GM19023 (cell line): Measurements from ENCODE around the gene ANXA5.
A peak's percentile ranks its signal among the peaks of the same experiment; 100 is the strongest.

Experiments
- ATAC-seq: cut with Tn5 transposase; IDR thresholded peaks from one replicate; pipeline ENCODE4 v1.9.1; 2021; ENCODE audit warnings: mild to moderate bottlenecking, moderate library complexity; ENCODE audit not compliant: unreplicated experiment

The ANXA5 gene

DNA sequence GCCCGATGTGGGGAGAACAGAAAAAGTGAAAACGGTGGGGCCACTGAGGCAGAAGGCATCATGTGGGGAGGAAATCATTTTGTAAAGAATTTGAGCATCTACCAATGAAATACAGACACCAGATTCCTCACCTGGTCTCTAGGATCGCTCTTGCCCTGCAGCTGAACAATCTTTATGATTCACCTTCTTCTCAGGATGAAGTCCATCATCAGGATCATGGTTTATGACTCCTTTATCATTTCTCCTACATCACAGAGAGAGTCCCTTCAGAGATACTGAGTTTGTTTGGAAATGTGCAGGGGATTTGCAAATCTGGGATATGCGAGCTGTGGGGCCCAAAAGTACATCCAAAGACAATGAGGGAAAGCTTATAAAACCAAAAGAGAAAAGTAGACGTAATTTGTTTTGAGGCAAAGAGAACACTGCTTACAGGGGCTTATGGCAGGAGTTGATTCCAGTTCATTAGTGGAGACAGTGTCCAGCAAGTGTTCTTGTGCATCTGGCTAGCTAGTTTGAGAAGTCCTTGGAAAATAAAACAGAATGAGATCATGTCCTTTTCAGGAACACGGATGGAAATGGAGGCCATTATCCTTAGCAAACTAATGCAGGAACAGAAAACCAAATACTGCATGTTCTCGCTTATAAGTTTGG is 15.3 kb upstream of the ANXA5 start:
- ATAC-seq: peak; percentile 2

DNA sequence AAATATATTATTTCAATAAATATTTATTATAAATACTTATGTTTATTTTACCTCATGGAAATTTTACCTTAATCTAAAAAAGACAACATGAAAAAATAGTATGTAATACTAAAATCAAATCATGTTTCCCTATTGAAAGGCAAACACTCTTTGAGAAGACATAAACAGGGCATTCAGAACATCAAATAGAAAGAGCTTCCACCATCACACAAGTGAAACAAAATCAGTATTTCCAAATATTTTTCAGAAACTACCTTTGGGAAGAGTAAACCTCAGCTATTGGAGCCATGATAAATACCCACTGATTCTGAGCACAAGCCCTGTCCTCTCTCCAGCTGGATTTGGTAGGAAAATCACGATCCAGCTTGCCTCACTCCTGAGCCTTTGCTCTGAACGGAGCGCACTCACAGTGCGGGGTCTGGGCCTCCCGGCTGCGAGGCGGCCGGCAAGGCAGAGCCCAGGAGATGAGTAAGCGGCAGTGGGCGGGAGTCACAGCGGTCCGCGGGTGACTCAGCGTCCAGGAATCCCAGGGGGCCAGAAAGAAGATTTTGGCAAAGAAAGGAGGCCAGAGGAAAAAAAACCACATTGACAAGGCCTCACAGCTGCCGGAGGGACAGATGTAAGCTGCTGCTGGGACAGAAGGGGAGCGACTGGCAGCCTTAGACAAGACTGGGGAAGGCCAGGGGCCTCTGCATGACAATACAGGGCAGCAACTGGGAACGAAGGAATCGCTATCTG is 14.7 kb upstream of the ANXA5 start:
- ATAC-seq: peak; percentile 97

- no peak for ATAC-seq
Observed at GRCh38 chr4:121709766-121710405, 13.1 kb upstream of the ANXA5 start.

DNA sequence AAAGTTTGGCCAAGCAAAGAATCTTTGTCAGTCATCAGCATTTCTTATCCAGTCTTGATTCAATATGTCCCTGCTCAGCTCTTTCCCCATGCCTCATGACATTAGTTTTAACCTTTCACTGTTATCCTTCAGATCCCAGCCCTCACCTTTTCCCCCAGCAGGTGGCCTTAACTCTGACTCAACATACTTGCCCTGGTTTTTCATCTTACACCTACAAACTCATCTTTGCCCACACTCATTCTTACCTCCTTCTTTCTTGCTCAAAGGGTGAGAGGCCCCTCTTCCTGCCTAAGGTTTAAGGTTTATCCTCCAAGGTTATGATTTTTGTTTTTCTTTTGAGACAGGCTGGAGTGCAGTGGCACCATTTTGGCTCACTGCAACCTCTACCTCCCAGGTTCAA is 10.6 kb upstream of the ANXA5 start:
- no peak for ATAC-seq

DNA sequence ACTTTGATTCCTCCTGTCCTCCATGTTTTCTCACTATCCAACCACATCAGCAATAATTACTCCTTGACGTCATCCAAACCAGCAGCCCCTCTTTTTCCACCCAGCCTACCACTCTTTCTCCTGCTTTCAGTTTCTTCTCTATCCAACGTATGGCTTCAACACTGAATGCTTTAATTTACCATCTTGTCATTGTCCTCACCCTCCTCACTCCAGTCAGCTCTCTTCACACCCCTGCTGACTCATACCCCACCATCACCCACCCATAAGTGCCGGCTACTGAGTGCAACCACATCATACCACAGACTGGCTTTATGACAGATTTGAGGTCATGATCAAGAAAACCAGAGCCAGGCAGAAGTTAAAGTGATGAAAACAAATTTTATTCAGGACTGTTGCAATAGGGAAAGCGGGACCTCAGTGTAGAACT is 9.8 kb upstream of the ANXA5 start:
- no peak for ATAC-seq

DNA sequence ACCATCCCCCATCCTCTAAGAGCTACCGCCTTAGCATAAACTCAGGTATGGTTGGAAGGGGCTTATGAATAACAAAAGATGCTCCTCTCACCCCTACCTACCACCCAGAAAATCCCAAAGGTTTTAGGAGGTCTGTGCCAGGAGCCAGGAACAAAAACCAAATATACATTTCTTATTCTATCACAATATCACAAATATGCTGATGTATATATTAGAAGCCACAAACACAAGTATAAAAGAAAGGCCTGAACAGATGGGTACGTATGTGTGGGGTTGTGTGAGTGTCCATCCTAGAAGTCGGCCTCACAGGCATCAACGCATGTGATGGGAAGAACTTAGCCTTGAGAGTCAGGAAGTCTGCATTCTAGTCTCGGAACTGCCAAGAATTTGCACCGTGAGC is 8.7 kb upstream of the ANXA5 start:
- no peak for ATAC-seq

GRCh38 chr4:121702136-121702535 is 5.4 kb upstream of the ANXA5 start:
- ATAC-seq: no peak

DNA sequence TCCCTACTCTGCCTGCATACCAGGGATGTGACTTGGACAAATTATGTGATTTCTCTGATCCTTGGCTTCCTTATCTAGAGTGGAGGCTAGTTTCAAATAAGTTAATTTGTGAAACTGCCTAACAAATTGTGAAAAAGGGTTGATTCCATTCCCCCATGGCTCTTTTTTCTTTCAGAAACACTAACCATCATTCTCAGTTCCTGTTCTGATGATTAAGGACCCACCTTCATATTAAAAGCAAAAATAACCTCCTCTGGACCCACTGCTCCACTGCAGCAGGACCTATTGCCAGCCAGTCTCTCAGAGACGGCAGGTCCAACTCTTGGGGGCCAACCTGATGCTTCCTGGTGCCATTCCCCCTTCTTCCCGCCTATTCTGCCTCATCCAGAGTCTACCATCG is 4.5 kb upstream of the ANXA5 start:
- ATAC-seq: no peak

DNA sequence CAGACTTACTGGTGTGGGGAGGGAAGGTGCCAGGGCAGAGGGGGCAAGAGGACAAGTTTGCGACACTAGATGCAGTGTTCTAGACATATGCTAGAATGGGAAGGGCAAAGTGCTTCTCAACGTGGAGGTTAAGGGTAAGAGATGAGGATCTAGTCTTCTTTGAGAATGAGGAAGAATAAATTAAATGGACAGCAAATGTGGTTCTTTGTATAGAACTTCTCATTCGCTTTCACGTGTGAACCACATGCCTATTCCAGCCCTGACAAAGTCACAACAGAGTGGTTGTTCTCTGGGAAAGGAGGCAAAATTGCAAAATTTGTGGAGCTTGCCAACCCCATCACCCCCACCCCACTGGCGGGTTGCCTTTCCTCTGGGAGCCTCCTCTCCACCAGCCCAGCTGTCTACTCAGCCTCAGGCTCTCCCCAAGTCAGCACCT is 1.5 kb upstream of the ANXA5 start:
- ATAC-seq: no peak

GRCh38 chr4:121697564-121697963 is 784 bp upstream of the ANXA5 start:
- peak; percentile 12 for ATAC-seq

- ATAC-seq: peak; percentile 30
Observed at GRCh38 chr4:121696170-121696580, 605 bp downstream of the ANXA5 start.

GRCh38 chr4:121693886-121694285 is 2.9 kb downstream of the ANXA5 start:
- ATAC-seq: no peak

GRCh38 chr4:121693450-121693849 is 3.3 kb downstream of the ANXA5 start:
- no peak for ATAC-seq

DNA sequence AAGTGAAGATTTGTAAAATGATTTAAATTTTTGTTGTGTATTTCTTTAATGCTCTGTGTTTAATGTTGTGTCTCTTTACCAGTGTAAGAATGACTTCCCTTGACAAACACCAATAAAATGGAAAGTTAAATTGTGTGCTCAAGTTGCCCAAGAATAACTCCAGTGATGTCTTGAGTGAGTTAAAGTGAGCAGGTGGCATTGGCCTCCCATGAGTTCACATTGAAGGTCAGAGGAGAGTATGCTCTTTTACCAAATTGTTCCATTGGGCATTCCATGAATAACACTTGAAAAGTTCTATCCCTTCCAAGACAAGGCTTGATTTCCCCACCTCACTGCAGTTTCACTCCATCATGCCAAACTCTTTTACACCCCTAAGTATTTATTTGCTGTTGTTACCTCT is 4.5 kb downstream of the ANXA5 start:
- ATAC-seq: no peak

GRCh38 chr4:121690001-121690400 is 6.8 kb downstream of the ANXA5 start:
- peak; percentile 50 for ATAC-seq

- no peak for ATAC-seq
Observed at GRCh38 chr4:121688701-121689100, 8.1 kb downstream of the ANXA5 start.

GRCh38 chr4:121688261-121688660 is 8.5 kb downstream of the ANXA5 start:
- no peak for ATAC-seq

GRCh38 chr4:121686255-121686654 is 10.5 kb downstream of the ANXA5 start:
- no peak for ATAC-seq

- ATAC-seq: no peak
Observed at GRCh38 chr4:121685257-121685656, 11.5 kb downstream of the ANXA5 start.

DNA sequence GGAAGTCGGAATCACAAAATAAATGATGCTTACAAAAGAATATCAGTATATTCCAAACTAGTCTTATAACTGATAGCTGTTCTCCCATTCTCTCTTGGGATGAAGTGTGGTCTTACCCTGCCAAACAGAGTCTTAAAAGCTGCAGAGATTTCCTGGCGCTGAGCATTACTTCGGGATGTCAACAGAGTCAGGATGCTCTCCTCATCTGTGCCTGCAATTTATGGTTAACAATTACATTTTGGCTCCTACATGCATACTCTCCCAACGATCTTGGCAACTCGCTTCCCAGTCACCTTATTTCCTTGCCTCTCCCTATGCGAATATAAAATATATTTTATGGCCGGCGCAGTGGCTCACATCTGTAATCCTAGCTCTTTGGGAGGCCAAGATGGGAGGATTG is 12.2 kb downstream of the ANXA5 start:
- no peak for ATAC-seq

GRCh38 chr4:121684016-121684415 is 12.8 kb downstream of the ANXA5 start:
- ATAC-seq: no peak

DNA sequence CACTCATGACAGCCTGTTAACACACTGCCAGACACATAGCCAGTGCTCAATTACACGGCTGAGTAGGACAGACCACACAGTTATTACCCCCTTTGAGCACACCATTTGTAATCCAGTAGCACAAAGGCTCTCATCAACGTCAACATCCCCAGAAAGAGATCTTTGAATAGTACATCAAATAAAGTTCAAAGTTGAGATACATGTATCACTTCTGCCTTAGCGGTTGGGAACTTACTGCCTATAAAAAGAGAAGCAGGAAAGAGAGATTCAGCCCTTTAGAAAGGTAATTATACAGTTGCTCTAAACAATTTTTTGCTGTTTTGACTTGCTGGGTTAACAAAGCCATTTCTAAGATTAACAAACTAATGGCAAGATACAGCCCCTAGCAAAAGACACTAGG is 16.2 kb downstream of the ANXA5 start:
- no peak for ATAC-seq
